Mononuclear cell (primary cell): ENCODE results near the gene FBXW8. TPM values are rescaled to one million over a fixed set of nuclear protein-coding genes. Genes with fewer than 3 reads are reported as not detected.

Experiments used
- H3K27me3 ChIP-seq: 2 replicates; pipeline ENCODE4 v1.6.0; 2011; ENCODE audit warnings: low read length, control low read depth; ENCODE audit not compliant: insufficient read depth
- H3K4me1 ChIP-seq: 2 replicates; pipeline ENCODE4 v1.5.1; 2011; ENCODE audit warnings: mild to moderate bottlenecking, low read length, control low read depth; ENCODE audit not compliant: insufficient read depth
- H3K4me3 ChIP-seq: 2 replicates; pipeline ENCODE4 v1.5.1; 2011; ENCODE audit warnings: mild to moderate bottlenecking, low read length, moderate library complexity
- H3K9me3 ChIP-seq: 2 replicates; pipeline ENCODE4 v1.5.1; 2011; ENCODE audit warnings: low read depth, mild to moderate bottlenecking, control low read depth, low read length
- total RNA-seq: library from RNA; depleted of rRNA; stranded (reverse); fragments of >200 nt; gene quantifications from one replicate; pipeline ENCODE4 v1.2.3, GENCODE V29; 2012

FBXW8 gene
- total RNA-seq, 1 donor, result 5.2 TPM

DNA sequence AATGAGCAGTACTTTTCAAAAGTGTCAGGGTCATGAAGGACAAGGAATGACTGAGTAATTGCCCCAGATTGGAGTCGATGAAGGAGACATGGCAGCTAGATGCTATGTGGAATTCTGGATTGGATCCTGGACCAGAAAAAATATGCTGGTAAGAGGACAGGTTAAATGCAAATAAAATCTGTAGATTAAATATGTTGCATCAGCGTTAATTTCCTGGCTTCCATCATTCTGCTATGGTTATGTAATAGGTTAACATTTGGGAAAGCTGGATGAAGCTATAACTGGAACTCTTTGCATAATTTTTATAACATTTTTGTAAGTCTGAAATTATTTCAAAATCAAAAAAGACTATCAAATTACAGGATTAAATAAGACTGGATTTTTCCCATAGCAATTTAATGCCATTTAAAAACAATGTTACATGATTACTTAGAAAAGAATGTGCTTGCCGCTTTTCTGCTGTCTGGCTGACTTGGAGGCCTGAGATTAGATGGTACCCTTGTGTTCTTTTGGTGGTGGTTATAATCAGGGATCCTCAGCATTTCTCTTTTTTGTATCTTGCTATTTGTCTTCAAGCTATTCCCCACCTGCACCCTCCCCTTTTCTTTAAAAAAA, 65.1 kb downstream of the FBXW8 start:
- Histone ChIP-seq H3K27me3 (no peaks in the 10 kb centered on the region), H3K9me3 (no peaks in the 10 kb centered on the region), H3K4me3 (no peak overlapping the region), H3K4me1 (peaks cover 5% of the 10 kb centered on the region)

DNA sequence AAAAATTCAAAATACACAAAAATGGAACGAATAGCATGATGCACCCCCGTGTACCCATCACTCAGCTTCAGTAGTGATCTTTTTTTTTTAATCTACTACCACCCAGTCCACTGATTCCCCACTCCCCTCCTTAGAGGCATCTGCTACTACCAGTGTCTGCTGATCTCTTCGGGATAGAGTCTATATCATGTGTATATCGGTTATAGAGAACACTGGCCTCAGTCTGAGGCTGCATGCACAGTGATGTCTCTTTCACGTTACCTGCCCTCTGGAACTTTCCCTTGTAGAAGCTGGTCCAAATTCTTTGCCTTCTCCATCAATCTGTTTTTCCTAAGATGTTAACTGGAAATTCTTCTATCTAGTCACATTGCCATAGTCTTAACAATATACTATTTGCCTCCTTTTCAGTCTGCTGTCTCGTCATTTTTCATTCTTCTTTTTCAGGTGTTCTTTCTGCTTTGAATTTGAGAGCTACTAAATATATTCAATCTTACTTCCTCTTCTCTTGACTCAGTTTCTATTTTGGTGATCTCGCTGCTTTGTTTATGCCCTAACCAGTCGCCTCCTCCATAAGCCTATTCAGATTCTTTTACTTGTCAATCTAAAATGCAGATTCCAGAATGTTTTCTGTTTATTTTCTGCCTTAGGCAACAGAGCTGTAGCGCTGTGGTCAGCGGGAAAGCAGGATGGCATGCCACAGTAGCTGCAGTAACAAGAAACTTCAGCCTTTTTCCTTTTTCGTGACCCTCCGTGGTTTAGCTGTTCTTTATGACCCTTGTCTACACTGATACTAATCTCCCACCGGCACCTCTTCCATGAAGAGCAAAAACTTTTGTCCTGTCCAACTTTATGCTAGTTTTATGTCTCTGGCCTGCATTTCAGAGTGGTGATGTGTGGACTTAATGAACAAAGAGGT, 67.0 kb downstream of the FBXW8 start:
- Histone ChIP-seq H3K4me1 (peaks cover 5% of the 10 kb centered on the region), H3K4me3 (no peak overlapping the region), H3K27me3 (no peaks in the 10 kb centered on the region), H3K9me3 (no peaks in the 10 kb centered on the region)

DNA sequence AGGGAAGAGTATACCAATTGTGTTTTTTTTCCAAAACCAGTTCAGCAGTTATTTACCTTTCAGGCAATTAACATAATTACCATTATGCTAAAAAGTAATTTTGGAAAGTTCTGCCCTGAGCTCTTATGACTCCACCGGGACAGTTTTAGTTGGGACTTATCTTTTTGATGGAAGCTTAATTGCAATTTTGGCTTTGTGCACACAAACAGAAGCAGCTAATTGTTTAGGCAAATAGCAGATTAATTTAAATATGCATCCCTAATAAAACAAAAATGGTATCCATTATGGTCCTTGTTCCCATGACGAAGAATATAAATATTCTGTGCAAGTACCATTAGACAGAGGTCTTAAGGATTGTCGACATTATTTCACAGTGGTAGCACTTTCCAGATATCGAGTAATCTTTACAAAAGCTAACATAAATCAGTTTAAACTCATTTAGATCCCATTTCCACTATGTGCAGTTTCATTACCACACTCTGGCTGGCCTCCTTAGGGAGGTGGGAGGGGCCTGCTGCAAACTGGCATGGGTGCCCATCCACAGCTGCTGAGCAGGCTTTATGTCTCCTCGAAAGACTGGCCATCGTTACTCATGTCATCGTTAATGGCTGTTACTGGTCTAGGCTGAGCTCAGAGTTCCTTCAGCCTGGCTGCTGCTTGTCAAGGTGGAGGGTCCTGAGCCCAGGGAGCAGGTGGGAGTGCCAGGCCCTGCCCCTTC, 68.2 kb downstream of the FBXW8 start:
- Histone ChIP-seq H3K9me3 (no peaks in the 10 kb centered on the region), H3K4me3 (no peak overlapping the region), H3K27me3 (no peaks in the 10 kb centered on the region), H3K4me1 (peaks cover 5% of the 10 kb centered on the region)

DNA sequence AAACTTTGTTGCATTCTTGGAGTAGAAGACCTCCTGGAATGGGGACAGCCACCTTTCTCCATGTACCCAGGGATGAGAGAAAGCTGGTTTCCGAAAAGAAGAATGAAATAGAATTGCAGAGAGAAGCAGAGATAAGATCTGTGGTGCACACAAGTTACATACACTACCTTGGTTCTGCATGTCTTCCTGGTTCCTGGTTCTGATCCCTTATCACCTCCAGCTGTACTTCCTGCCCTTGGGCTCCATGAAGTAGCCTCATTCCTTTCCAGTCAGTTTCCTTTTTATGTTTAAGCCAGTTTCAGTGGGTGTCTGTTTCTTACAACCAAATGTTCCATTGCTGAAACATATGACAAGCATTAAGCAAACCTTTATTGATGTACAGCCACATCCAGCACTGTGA, 69.3 kb downstream of the FBXW8 start:
- H3K4me1 ChIP-seq, result peaks cover 5% of the 10 kb centered on the region
- H3K4me3 ChIP-seq, result no peak overlapping the region
- H3K27me3 ChIP-seq, result no peaks in the 10 kb centered on the region
- H3K9me3 ChIP-seq, result no peaks in the 10 kb centered on the region

DNA sequence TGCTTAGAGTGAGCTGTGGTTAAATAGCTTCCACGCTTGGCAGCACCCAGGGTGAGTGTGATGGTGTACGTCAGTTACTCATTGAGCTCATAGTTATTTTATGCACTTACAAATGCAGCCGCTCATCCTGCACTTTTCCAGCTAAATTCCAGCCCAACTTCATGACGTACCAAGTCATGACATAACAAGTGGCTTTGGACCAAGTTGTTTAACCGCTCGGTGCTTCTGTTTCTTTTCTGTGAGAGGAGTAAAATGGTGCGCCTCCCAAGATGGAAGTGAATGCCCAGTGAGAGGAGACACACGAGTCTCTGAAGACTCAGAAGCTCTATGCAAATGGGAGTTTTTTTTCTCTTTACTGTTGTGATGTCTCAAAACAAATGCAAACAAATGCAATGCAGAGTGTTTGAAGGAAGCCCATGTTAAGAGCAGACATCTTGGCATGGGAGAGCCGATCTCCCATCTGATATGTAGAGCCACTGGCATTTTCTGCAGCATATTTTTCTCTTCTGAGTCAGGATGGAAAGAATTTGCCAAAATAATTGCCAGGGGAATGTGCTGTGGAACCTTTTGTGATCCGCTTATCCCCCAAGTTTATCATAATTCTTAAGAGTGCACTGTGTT, 72.2 kb downstream of the FBXW8 start:
- H3K4me3 ChIP-seq, result no peak overlapping the region
- no peaks in the 10 kb centered on the region for H3K9me3 ChIP-seq
- H3K4me1 ChIP-seq, result peaks cover 5% of the 10 kb centered on the region
- H3K27me3 ChIP-seq, result no peaks in the 10 kb centered on the region

DNA sequence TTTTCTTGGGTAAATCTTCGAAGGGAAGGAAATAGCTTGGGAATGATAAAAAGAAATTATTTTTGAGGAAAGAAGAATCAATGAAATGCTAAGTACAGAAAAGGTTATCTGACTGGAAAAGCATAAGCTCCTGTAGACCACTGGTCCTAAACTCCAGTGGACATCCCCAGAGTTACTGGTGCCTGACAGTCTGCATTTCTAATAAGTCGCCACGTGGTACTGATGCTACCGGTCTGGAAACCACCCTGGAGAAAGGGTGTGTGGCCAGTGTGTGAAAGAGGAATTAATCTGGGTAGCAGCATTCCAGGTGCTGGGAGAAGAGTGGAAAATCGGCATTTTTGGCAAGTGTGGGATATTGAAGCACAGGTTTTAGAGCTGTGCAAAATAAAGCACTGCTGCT, 73.3 kb downstream of the FBXW8 start:
- peaks cover 5% of the 10 kb centered on the region for H3K4me1 ChIP-seq
- no peaks in the 10 kb centered on the region for H3K9me3 ChIP-seq
- H3K27me3 ChIP-seq, result no peaks in the 10 kb centered on the region
- no peak overlapping the region for H3K4me3 ChIP-seq

DNA sequence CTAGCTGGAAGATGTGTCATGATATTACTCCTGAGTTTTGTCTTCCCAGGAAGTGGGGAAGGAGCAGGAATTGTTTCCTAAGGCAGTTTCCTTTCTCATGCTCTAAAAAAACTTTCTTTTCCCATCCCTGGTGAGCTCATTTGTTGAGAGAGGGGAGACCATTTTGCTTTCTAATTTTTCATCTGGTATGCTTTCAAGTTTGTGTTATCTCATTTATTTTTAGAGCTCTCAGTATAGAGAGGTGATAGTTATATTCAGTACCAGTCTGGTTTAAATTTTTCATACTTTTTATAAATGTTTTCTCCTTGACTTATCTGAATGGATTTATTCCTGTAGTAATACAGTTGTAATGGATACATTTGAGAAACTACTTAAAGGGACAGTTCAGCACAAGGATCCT, 79.6 kb downstream of the FBXW8 start:
- no peaks in the 10 kb centered on the region for H3K4me1 ChIP-seq
- no peak overlapping the region for H3K4me3 ChIP-seq
- no peaks in the 10 kb centered on the region for H3K27me3 ChIP-seq
- H3K9me3 ChIP-seq, result no peaks in the 10 kb centered on the region

DNA sequence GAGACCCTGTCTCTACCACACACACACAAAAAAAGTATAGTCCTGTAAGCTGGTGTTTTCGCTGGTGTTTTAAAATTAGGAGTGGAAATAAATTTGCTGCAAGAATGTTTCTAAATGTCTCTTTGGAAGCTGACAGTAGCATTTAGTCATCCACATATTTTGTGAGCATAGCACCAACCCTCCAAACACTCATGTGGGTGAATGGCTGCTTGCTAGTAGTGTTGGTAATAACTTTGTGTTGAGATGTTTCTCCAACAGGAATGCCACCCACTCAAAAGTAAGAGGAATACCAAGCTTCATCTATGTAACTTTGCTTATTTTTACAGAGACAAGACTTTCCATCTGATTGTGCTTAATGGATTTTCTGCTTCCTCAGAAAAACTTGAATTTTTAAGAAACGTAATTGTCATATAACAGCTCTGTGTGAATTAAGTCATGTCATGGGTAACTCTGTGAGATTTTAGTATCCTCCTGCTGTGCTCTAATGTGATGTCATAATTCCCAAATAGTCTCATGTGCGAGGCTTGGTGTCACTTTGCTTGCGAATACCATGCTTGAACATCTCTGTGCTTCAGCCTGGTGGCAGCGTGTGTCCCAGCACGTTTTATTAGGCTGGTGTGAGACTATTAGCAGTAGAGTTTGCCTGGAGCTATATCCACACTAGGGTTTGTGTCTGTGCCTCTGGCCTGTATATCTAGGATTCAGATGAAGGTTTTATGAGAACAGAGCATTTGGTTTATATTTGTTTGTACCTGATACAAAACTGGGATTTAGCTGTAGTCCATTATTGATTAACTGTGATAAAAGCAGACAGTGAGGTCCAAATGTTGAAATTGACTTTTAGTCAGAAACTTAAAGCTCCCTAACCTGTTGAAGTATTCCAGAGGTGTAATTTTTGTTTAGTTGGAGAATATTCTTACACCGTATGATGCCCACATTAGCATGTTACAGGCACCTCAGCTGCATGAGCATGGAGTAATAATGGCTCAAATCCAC, 80.5 kb downstream of the FBXW8 start:
- Histone ChIP-seq H3K4me1 (no peaks in the 10 kb centered on the region), H3K4me3 (no peak overlapping the region), H3K9me3 (no peaks in the 10 kb centered on the region), H3K27me3 (no peaks in the 10 kb centered on the region)

DNA sequence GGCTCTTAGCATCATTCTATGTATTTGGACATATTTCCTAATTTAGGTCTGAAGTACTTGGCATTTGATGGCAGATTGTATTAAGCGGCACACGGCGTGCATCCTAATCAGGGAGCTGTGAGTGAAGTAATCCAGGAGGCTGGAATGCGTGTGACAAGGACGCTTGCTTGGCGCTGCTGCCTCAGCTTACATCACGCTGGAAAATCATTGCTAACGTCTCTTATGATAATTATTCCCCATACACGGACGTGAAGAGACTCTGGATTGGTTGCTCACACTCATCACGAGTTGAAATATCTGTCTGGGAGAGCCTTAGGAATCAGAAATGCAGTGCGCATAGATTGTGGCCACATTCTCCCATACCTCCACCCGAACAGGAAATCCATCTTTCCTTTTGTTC, 85.3 kb downstream of the FBXW8 start:
- no peaks in the 10 kb centered on the region for H3K27me3 ChIP-seq
- no peaks in the 10 kb centered on the region for H3K9me3 ChIP-seq
- no peaks in the 10 kb centered on the region for H3K4me1 ChIP-seq
- H3K4me3 ChIP-seq, result no peak overlapping the region

DNA sequence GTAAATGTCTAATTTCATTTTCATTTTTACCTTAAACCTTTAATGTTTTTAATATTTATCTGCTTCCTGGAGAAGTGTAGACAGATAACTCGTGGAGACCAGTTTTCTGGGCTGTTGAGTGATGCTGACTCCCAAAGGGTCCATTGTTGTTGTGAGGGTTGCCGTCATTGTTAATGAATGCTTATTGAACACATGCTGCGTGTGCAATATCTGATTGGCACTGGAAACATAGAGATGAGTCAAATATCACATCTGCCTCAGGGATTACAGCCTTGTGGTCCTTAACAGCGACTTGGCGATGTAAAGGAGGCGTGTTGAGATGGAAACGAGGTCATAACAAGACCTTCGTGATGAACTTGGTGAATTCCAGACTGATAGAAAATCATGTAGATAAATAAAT, 85.9 kb downstream of the FBXW8 start:
- Histone ChIP-seq H3K4me3 (no peak overlapping the region), H3K4me1 (no peaks in the 10 kb centered on the region), H3K9me3 (no peaks in the 10 kb centered on the region), H3K27me3 (no peaks in the 10 kb centered on the region)

DNA sequence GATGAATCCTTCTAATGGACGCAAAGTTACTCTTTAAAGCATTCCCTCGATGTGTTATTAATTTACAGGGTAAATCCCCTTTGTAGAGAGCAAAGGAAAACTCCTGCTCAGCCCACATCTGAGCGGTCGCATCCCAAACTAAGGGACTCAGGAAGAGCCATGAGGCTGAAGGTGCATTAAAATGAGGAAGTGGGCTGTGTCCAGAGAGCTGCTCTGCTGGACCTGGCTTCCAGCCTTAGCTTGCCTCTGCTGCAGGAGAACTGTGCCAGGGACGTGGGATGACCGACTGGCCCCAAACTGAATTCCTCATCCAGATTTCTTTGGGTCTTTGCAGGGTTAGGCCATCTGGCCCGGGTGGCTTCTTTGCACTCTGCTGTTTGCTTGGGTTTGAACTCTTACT, 88.3 kb downstream of the FBXW8 start:
- H3K9me3 ChIP-seq, result no peaks in the 10 kb centered on the region
- no peaks in the 10 kb centered on the region for H3K27me3 ChIP-seq
- H3K4me3 ChIP-seq, result no peak overlapping the region
- no peaks in the 10 kb centered on the region for H3K4me1 ChIP-seq

DNA sequence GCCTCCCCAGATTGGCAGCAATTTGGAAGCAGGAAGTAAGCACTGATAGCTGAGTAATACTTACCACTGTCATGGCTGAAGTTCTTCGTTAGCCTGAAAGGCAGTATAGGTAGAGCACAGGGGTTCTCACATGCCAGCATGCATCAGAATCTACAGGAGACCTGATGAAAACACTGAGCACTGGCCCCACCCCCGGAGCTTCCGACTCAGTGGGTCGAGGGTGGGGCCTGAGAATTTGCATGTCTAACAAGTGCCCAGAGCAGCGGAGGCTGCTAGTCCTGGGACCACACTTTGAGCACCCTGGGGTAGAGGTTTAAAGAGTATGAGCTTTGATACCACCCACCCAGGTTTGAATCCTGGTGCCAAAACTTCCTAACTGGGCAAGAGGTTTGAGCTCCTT, 89.6 kb downstream of the FBXW8 start:
- Histone ChIP-seq H3K4me3 (no peak overlapping the region), H3K9me3 (no peaks in the 10 kb centered on the region), H3K27me3 (no peaks in the 10 kb centered on the region), H3K4me1 (no peaks in the 10 kb centered on the region)

DNA sequence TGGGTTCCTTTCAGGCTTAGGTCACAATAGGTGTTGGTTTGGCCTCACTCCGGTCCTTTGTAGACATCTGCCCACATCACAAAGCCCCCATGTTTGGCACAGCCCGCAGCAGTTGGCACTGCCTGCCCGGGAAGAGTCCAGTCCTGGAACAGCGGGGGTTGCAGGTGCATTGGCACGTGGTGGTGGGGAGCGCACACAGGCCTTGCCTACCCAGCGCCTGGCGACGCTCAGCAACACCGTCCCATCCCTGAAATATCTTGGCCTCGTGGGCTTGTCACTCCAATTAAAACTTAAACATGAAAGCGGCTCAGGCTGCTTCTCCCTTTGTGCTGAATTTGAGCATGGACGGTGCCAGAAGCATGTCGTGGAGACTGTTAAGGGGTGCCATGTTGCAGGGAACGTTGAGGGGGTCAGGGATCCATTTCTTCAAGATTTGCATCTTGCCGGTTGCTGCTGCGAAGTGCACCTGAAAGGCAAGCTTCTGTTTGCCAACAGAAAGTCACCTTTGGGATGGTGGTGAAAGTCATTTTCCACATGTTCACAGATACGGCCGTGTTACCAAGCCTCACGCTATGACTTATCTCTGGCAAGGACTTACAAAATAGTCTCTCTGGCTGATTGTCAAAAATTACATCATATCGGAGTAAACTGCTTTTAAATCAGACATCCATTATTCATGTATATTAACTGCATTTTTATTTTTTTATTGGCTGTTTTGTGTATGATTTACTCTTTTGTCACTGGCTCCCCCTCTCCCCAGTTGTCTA, 91.5 kb downstream of the FBXW8 start:
- H3K27me3 ChIP-seq, result no peaks in the 10 kb centered on the region
- H3K4me3 ChIP-seq, result no peak overlapping the region
- H3K9me3 ChIP-seq, result no peaks in the 10 kb centered on the region
- no peaks in the 10 kb centered on the region for H3K4me1 ChIP-seq
